Endodermal cell (in vitro differentiated cells): ENCODE data around the gene ZCCHC13. TPM values are rescaled to one million over a fixed set of nuclear protein-coding genes. Genes with fewer than 3 reads are reported as not detected.
A peak's percentile ranks its signal among the peaks of the same experiment; 100 is the strongest.
"Not testable (repeated sequence)": the region's sequence is repeated elsewhere in the genome, so short reads cannot be mapped to it uniquely, and the experiment has no call there.

Experiments used
- DNase-seq: peaks from one replicate; pipeline ENCODE4 v3.0.0-alpha.2; 2017
- H3K27ac ChIP-seq: 2 replicates; pipeline ENCODE4 v1.5.1; 2013; ENCODE audit warnings: mild to moderate bottlenecking, low read depth, low read length, moderate library complexity
- H3K27me3 ChIP-seq: 2 replicates; pipeline ENCODE4 v1.6.1; 2013; ENCODE audit warnings: mild to moderate bottlenecking, low read length, moderate library complexity; ENCODE audit not compliant: insufficient read depth, control insufficient read depth, poor library complexity, severe bottlenecking
- H3K36me3 ChIP-seq: 2 replicates; pipeline ENCODE4 v1.7.0; 2013; ENCODE audit warnings: mild to moderate bottlenecking, low read length, moderate library complexity; ENCODE audit not compliant: control insufficient read depth, insufficient read depth
- H3K4me1 ChIP-seq: one replicate; pipeline ENCODE4 v1.7.0; 2013; ENCODE audit warnings: low read length; ENCODE audit not compliant: control insufficient read depth, insufficient read depth
- H3K4me3 ChIP-seq: 2 replicates; pipeline ENCODE4 v1.5.1; 2013; ENCODE audit warnings: mild to moderate bottlenecking, low read length, moderate library complexity
- H3K9ac ChIP-seq: 2 replicates; pipeline ENCODE4 v1.6.1; 2013; ENCODE audit warnings: mild to moderate bottlenecking, low read length, moderate library complexity; ENCODE audit not compliant: poor library complexity, severe bottlenecking; ENCODE audit errors: extremely low read depth
- H3K9me3 ChIP-seq: 2 replicates; pipeline ENCODE4 v1.6.1; 2013; ENCODE audit warnings: mild to moderate bottlenecking, low read length, moderate library complexity; ENCODE audit not compliant: control insufficient read depth
- H3K27ac Mint-ChIP-seq: 2 replicates; pipeline ENCODE4 v1.8.0; 2020; ENCODE audit warnings: mixed read lengths
- H3K27me3 Mint-ChIP-seq: 2 replicates; pipeline ENCODE4 v1.8.0; 2021; ENCODE audit warnings: mild to moderate bottlenecking, mixed read lengths; ENCODE audit not compliant: insufficient read depth
- H3K36me3 Mint-ChIP-seq: 2 replicates; pipeline ENCODE4 v1.8.0; 2020; ENCODE audit warnings: low read depth, mixed read lengths
- H3K4me1 Mint-ChIP-seq: 2 replicates; pipeline ENCODE4 v1.8.0; 2020; ENCODE audit warnings: mixed read lengths
- H3K4me3 Mint-ChIP-seq: 2 replicates; pipeline ENCODE4 v1.8.0; 2020; ENCODE audit warnings: mild to moderate bottlenecking, moderate library complexity, mixed read lengths
- H3K9me3 Mint-ChIP-seq: 2 replicates; pipeline ENCODE4 v1.8.0; 2020; ENCODE audit warnings: mild to moderate bottlenecking, mixed read lengths
- WGBS, 2 experiments: methylation state at CpG; one replicate each; pipeline versions ENCODE4 v1.1.5 to v1.1.7; 2013; ENCODE audit warnings: missing lambda C conversion rate in 2 of 2, mixed read lengths in 1 of 2; ENCODE audit not compliant: insufficient coverage in 1 of 2, insufficient read length in 1 of 2; 5-methylcytosine and 5-hydroxymethylcytosine counted together
- long read RNA-seq, 4 experiments: library from polyadenylated mRNA in 2 of 4; library from RNA in 1 of 4; library from capped mRNA in 1 of 4; stranded (forward) in 3 of 4; unstranded in 1 of 4; transcript quantifications; one replicate each; pipeline ENCODE4 v2.0.0, GENCODE V29; 2020 to 2021; ENCODE audit warnings: inconsistent platforms in 1 of 4
- polyA plus RNA-seq, 2 experiments: library from polyadenylated mRNA; stranded (reverse); fragments of 50-300 nt; gene quantifications; one replicate each; pipeline ENCODE4 v1.2.3, GENCODE V29; 2013
- total RNA-seq, 2 donors: library from RNA; stranded (reverse); fragmentation: NEBNext Ultra II Directional in 1 of 2; extraction: Animal tissue kit (Norgen Biotek cat#: 25700) in 1 of 2; gene quantifications; 2 replicates in 1 of 2; 3 replicates in 1 of 2; pipeline ENCODE4 v1.2.1, GENCODE V29; 2021
- TF ChIP-seq, protein P1 (sequence below): fragments of 200-600 bp; sonication (generic); conservative IDR thresholded peaks from 2 replicates; pipeline ENCODE4 v1.5.0; 2021; ENCODE audit warnings: antibody characterized with exemption, mild to moderate bottlenecking

The ZCCHC13 gene
- not detected for total RNA-seq
- not detected for polyA plus RNA-seq (2013, experiment 1 of 2)
- not detected for polyA plus RNA-seq (2013, experiment 2 of 2)
- long read RNA-seq, experiment 1, result 0 reads
- long read RNA-seq, experiment 2, result 0 reads
- long read RNA-seq, experiment 3, result 0 reads
- long read RNA-seq, experiment 4, result 0 reads

DNA sequence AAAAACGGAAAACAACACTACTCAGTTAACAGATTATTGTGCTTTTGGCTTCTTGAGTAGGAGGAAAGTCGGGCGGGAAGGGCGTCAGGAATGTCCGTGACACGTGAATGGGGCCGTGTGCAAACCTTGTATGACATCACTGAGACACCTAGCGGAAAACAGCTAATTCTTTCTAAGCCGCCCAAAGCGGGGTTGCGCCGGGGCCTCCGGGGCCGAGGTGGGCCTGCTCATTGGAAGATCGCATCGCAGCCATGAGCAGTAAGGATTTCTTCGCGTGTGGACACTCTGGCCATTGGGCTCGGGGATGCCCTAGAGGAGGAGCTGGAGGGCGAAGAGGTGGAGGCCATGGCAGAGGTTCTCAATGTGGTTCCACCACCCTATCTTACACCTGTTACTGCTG is at the start of gene ZCCHC13:
ZCCHC13 (plus strand) TSS at position 165 of the 400 bp plus-strand sequence; CDS start at position 252, 87 bp downstream.
- DNase-seq, result no peak
- 96 to 100% methylated on average over 10 to 19 of the region's 20 CpGs for WGBS, 2 experiments
- H3K27me3 ChIP-seq, result no peaks in the 10 kb centered on the region
- Mint-ChIP-seq H3K27me3 (peaks cover 4% of the 10 kb centered on the region), H3K9me3 (peaks cover 3% of the 10 kb centered on the region), H3K4me3 (no peak within 1 kb of the TSS), H3K4me1 (peaks cover 2% of the 10 kb centered on the region), H3K36me3 (no peaks in the 10 kb centered on the region), H3K27ac (no peak within 1 kb of the TSS)
- H3K36me3 ChIP-seq, result no peaks in the 10 kb centered on the region
- no peak within 1 kb of the TSS for H3K4me3 ChIP-seq
- no peaks in the 10 kb centered on the region for H3K9me3 ChIP-seq
- H3K9ac ChIP-seq, result no peak within 1 kb of the TSS
- H3K27ac ChIP-seq, result no peak within 1 kb of the TSS
- H3K4me1 ChIP-seq, result no peaks in the 10 kb centered on the region
- TF ChIP-seq, protein P1, sequence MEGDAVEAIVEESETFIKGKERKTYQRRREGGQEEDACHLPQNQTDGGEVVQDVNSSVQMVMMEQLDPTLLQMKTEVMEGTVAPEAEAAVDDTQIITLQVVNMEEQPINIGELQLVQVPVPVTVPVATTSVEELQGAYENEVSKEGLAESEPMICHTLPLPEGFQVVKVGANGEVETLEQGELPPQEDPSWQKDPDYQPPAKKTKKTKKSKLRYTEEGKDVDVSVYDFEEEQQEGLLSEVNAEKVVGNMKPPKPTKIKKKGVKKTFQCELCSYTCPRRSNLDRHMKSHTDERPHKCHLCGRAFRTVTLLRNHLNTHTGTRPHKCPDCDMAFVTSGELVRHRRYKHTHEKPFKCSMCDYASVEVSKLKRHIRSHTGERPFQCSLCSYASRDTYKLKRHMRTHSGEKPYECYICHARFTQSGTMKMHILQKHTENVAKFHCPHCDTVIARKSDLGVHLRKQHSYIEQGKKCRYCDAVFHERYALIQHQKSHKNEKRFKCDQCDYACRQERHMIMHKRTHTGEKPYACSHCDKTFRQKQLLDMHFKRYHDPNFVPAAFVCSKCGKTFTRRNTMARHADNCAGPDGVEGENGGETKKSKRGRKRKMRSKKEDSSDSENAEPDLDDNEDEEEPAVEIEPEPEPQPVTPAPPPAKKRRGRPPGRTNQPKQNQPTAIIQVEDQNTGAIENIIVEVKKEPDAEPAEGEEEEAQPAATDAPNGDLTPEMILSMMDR, result no peak

DNA sequence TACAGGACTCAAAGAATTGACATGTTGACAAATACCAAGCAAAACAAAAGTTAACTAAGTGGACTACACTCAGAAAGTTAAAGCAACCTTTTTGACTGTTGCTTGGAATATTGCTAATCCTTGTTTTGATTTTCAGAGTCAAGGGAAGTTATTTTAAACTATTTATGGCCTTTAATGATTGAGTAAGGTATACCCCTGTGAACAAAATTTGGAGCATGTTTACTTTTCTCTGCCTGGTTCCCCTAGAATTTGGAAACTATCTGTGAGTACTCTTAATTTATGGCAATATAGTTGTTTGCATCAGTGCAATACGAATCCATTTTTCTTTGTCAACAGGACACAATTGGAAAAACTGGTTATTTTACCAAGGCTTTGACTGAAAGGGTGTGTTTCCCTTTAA is 45.9 kb upstream of the ZCCHC13 start:
- Histone ChIP-seq H3K9me3 (peaks cover 21% of the 10 kb centered on the region), H3K36me3 (peaks cover 83% of the 10 kb centered on the region)
- not testable (repeated sequence) for H3K27me3 ChIP-seq, H3K4me3 ChIP-seq, H3K9ac ChIP-seq, H3K4me1 ChIP-seq, H3K4me3 Mint-ChIP-seq, H3K27ac Mint-ChIP-seq, DNase-seq, H3K27ac ChIP-seq, H3K27me3 Mint-ChIP-seq
- Mint-ChIP-seq H3K4me1 (peaks cover 66% of the 10 kb centered on the region), H3K9me3 (peaks cover 20% of the 10 kb centered on the region), H3K36me3 (peaks cover 86% of the 10 kb centered on the region)
- 100% methylated on average over 1 of the region's 1 CpG for WGBS, 2 experiments

DNA sequence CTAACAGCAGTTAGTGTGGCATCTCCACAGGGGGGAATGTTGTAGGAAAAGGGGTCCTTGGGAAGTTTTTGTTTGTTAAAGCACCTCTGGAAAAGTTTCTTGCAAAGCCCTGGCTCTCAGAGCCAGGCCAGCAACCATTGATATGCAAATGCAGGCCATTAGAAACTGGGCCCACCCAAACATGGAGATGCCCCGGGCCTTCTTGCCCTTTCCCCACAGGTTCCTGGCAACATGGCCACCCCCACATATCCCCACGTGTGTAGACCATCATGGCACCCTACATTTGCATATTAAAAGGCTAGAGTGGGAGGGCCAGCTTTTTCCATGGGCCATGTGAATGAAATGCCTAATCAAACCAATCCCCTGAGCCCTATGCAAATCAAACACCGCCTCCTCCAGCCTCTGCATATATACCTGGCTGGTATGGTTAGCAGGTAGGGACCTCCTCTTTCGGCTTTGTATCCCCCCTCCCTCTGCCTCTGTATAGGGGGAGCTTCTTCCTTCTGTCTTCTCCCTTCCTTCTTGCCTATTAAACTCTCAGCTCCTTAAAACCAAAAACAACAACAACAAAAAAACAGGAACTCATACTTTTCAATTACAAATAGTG is 44.0 kb upstream of the ZCCHC13 start:
- Mint-ChIP-seq H3K9me3 (peaks cover 20% of the 10 kb centered on the region), H3K4me1 (peaks cover 55% of the 10 kb centered on the region), H3K4me3 (no peak overlapping the region), H3K27ac (peak overlapping the region; percentile 89), H3K27me3 (no peaks in the 10 kb centered on the region), H3K36me3 (peaks cover 80% of the 10 kb centered on the region)
- Histone ChIP-seq H3K27me3 (no peaks in the 10 kb centered on the region), H3K9ac (no peak overlapping the region), H3K4me3 (no peak overlapping the region), H3K4me1 (no peaks in the 10 kb centered on the region), H3K36me3 (peaks cover 80% of the 10 kb centered on the region), H3K9me3 (peaks cover 21% of the 10 kb centered on the region), H3K27ac (no peak overlapping the region)
- peak; percentile 91 for DNase-seq
- 43% methylated on average over 3 of the region's 4 CpGs; no CpG with 5 or more reads in 1 of the 2 experiments for WGBS, 2 experiments
- TF ChIP-seq, protein P1, result no peak
